Sigmoid colon (tissue), 7 donors: ENCODE results near the gene GPN3. TPM values are rescaled to one million over a fixed set of nuclear protein-coding genes. Genes with fewer than 3 reads are reported as not detected.
"Not testable (repeated sequence)": the region's sequence is repeated elsewhere in the genome, so short reads cannot be mapped to it uniquely, and the experiment has no call there.

Source experiments
- DNase-seq: peaks from one replicate; pipeline ENCODE4 v3.0.0-alpha.2; 2019
- H3K27ac ChIP-seq, 4 donors: fragments of 200-600 bp; sonication (generic); one replicate each; pipeline ENCODE4 v1.5.1; 2016 to 2019; ENCODE audit warnings: mild to moderate bottlenecking in 1 of 4
- H3K27me3 ChIP-seq, 3 donors: fragments of 200-600 bp; sonication (generic); one replicate each; pipeline ENCODE4 v1.5.1; 2019; ENCODE audit warnings: mild to moderate bottlenecking in 1 of 3
- H3K36me3 ChIP-seq, 4 donors: fragments of 200-600 bp; sonication (generic); one replicate each; pipeline ENCODE4 v1.5.1; 2016 to 2019
- H3K4me1 ChIP-seq, 4 donors: fragments of 200-600 bp; sonication (generic); one replicate each; pipeline ENCODE4 v1.5.1; 2017 to 2019
- H3K4me3 ChIP-seq, 4 donors: fragments of 200-600 bp; sonication (generic); one replicate each; pipeline ENCODE4 v1.5.1; 2017 to 2019; ENCODE audit warnings: mild to moderate bottlenecking in 2 of 4, moderate library complexity in 1 of 4
- H3K9me3 ChIP-seq, 4 donors: fragments of 200-600 bp in 3 of 4; sonication (generic) in 3 of 4; one replicate each; pipeline versions ENCODE4 v1.5.1 to v1.6.1; 2013 to 2019
- EP300 ChIP-seq, 4 donors: sonication (generic); formaldehyde crosslinking; IDR thresholded peaks; one replicate each; pipeline ENCODE4 v1.6.1; 2017; ENCODE audit warnings: antibody characterized with exemption in 4 of 4
- POLR2A ChIP-seq, 2 donors: fragments of 450-650 bp; IDR thresholded peaks; one replicate each; pipeline ENCODE4 v1.6.1; 2016; ENCODE audit warnings: antibody characterized with exemption in 2 of 2, mild to moderate bottlenecking in 2 of 2, moderate library complexity in 2 of 2
- POLR2AphosphoS5 ChIP-seq, 4 donors: sonication (generic); formaldehyde crosslinking; IDR thresholded peaks; one replicate each; pipeline ENCODE4 v1.6.1; 2017; ENCODE audit warnings: antibody characterized with exemption in 4 of 4
- WGBS, 2 donors: extraction: QIAGEN DNeasy Blood & Tissue Kit; methylation state at CpG; one replicate each; pipeline ENCODE4 v1.1.7; 2013; 5-methylcytosine and 5-hydroxymethylcytosine counted together
- intact Hi-C: fragments of 100-400 bp; cut with DNase I; formaldehyde crosslinking; loops from one replicate; pipeline ENCODE4 v1.15.1; 2023
- polyA plus RNA-seq, 3 donors: library from polyadenylated mRNA; stranded (reverse); fragments of 200-250 nt; gene quantifications; one replicate each; pipeline ENCODE4 v1.2.3, GENCODE V29; 2013
- total RNA-seq, 4 donors: library from RNA; depleted of rRNA; stranded (reverse); fragments of >200 nt; gene quantifications; one replicate each; pipeline ENCODE4 v1.1.0, GENCODE V29; 2016
- TF ChIP-seq, protein P1 (sequence below), 4 experiments: fragments of 450-650 bp in 3 of 4; fragments of 200-600 bp in 1 of 4; IDR thresholded peaks; one replicate each; pipeline ENCODE4 v1.5.1; 2016 to 2019; ENCODE audit warnings: antibody characterized with exemption in 4 of 4, mild to moderate bottlenecking in 3 of 4, moderate library complexity in 2 of 4
- donor health status: healthy with polysubstance abuse.
- donor health status: Bipolar disorder and iron deficiency.
- donor health status: healthy.

Gene GPN3
- total and polyA plus RNA-seq, 7 donors: 12.6 to 22.8 (median 17.3) TPM

DNA sequence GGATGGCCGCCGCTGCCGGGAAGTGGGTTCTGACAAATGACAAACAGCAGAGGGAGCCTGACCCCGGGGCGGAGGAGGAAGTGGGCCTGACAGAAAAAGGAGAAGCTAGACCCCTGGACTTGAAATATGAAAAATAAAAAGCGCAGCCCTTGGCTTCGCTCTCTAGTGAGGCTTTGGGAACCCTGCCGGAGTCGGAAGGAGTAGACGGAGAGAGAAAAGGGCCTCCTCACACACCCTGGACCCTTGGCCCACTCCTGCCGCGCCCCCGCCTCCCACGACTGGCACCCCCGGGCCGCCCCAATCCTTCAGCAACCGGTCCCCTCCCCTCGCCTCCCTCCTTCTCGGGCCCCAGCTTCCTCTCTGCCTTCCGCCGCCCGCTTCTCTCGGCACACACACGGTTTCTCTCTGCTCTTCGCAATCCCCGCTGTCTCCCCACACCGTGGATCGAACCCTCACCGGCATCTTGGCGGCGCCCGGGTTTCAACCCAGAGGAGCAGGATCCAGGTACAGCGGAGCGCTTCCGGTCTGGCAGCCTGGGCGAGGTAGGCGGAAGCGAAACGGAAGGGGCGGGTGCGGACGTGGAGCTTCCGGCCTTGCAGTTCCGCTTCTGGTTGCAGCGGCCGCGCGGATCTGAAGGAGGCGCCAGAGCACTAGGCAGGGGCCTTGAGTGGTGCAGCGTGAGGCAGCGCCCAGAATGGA, 18.1 kb downstream of the GPN3 start, which contains the start of gene ARPC3:
Gene ARPC3, minus strand, starts transcription at position 539 of the 699 bp plus-strand sequence. Its CDS starts 77 bp downstream, at position 462.
- DNase-seq: peak; percentile 97
- 0 to 1% methylated on average over 51 of the region's 51 CpGs for WGBS, 2 donors
- peaks cover 2 to 26% (median 20%) of the 10 kb centered on the region in 4 donors for H3K4me1 ChIP-seq
- peak within 1 kb of the TSS; percentile 90 to 93 (median 90) for H3K27ac ChIP-seq
- peak within 1 kb of the TSS; percentile 76 to 90 (median 82) for H3K4me3 ChIP-seq
- no peaks in the 10 kb centered on the region for H3K27me3 ChIP-seq
- H3K9me3 ChIP-seq: no peaks in the 10 kb centered on the region
- peaks cover 0 to 39% (median 5%) of the 10 kb centered on the region in 4 donors for H3K36me3 ChIP-seq
- intact Hi-C loops: loop anchor here (2.0 to 10.0 kb wide), 3 partner anchors 52 to 375 kb away; partner anchors contain the start of genes RAD9B and VPS29
- TF ChIP-seq EP300 (IDR thresholded peaks at IDR 0.05) (no peak), POLR2A (IDR thresholded peaks at IDR 0.05) (peak; percentile 17 to 56), POLR2AphosphoS5 (IDR thresholded peaks at IDR 0.05) (peak; percentile 63 to 85 (median 80))
- TF ChIP-seq, protein P1, sequence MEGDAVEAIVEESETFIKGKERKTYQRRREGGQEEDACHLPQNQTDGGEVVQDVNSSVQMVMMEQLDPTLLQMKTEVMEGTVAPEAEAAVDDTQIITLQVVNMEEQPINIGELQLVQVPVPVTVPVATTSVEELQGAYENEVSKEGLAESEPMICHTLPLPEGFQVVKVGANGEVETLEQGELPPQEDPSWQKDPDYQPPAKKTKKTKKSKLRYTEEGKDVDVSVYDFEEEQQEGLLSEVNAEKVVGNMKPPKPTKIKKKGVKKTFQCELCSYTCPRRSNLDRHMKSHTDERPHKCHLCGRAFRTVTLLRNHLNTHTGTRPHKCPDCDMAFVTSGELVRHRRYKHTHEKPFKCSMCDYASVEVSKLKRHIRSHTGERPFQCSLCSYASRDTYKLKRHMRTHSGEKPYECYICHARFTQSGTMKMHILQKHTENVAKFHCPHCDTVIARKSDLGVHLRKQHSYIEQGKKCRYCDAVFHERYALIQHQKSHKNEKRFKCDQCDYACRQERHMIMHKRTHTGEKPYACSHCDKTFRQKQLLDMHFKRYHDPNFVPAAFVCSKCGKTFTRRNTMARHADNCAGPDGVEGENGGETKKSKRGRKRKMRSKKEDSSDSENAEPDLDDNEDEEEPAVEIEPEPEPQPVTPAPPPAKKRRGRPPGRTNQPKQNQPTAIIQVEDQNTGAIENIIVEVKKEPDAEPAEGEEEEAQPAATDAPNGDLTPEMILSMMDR (IDR thresholded peaks at IDR 0.05): peak; percentile 79 to 91 (median 86)

DNA sequence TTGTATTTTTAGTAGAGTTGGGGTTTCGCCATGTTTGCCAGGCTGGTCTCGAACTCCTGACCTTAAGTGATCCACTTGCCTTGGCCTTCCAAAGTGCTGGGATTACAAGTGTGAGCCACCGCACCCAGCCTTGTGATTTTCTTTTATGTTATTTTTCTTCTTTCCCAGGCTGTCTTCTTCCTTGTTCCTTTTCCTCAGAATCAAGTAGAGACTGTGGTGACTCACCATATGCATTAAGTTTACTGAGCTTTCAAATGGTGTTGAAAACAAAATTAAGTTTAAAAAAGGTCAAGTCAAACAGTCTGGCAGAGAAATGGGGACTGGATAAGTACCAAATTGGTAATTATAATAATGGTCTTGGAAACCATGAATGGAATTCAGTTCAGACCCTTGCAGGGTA, 23.6 kb downstream of the GPN3 start:
- TF ChIP-seq POLR2AphosphoS5 (IDR thresholded peaks at IDR 0.05): no peak
- no peak for TF ChIP-seq EP300 (IDR thresholded peaks at IDR 0.05)
- no peak for TF ChIP-seq POLR2A (IDR thresholded peaks at IDR 0.05)
- TF ChIP-seq, protein P1 (IDR thresholded peaks at IDR 0.05): no peak
- no peaks in the 10 kb centered on the region for H3K9me3 ChIP-seq
- H3K36me3 ChIP-seq: peaks cover 8 to 64% (median 34%) of the 10 kb centered on the region in 4 donors
- DNase-seq: no peak
- H3K4me3 ChIP-seq: no peak overlapping the region
- H3K4me1 ChIP-seq: peaks cover 0 to 25% (median 20%) of the 10 kb centered on the region in 4 donors
- no peak overlapping the region for H3K27ac ChIP-seq
- intact Hi-C loops: no loop called here
- WGBS, 2 donors: 92 to 98% methylated on average over 3 of the region's 3 CpGs
- no peaks in the 10 kb centered on the region for H3K27me3 ChIP-seq

DNA sequence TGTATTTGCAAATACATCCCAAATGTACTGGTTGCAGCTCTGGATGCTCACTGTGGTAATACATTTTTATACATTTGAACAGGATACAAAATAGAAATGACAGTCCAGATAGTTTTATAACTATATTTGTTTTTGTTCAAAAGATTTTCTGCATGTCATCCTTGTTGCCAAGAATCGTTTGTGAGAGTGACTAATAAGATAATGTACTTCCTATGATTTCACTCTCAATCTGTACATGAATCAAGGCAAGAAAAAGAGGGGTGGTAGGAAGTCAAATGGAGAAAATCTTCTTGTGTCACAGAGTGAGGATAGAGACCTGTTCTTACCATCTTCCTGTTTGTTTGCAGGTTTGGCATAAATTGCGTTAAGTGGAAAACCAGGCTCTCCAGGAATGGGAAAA, 31.8 kb downstream of the GPN3 start:
- WGBS, 2 donors: 56 to 68% methylated on average over 2 of the region's 2 CpGs
- intact Hi-C loops: no loop called here
- no peaks in the 10 kb centered on the region for H3K9me3 ChIP-seq
- H3K4me1 ChIP-seq: peaks cover 0 to under 1% (median 0%) of the 10 kb centered on the region in 4 donors
- peaks cover 11 to 68% (median 46%) of the 10 kb centered on the region in 4 donors for H3K36me3 ChIP-seq
- H3K27ac ChIP-seq: no peak overlapping the region
- no peaks in the 10 kb centered on the region for H3K27me3 ChIP-seq
- TF ChIP-seq EP300 (IDR thresholded peaks at IDR 0.05) (no peak), POLR2AphosphoS5 (IDR thresholded peaks at IDR 0.05) (no peak), POLR2A (IDR thresholded peaks at IDR 0.05) (no peak)
- TF ChIP-seq, protein P1 (IDR thresholded peaks at IDR 0.05): no peak
- no peak overlapping the region for H3K4me3 ChIP-seq
- no peak for DNase-seq

DNA sequence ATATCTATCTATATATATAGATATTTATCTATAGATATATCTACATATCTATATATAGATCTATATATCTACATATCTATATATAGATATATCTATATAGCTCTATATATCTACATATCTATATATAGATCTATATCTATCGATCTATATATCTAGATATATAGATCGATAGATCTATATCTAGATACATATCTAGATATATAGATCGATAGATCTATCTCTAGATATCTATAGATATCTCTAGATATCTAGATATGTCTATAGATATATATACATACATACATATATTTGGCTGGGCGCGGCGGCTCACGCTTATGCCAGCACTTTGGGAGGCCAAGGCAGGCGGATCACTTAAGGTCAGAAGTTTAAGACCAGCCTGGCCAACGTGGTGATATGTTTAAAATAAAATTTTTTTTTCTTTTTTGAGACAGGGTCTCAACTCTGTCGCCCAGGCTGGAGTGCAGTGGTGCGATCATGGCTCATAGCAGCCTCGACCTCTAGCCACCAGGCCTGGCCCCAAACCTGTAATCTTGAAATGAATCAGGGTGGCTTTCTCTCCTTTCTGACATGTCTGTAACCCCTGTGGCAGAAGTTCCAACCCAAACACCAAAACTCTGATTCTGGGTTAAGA, 36.0 kb downstream of the GPN3 start:
- peak overlapping the region in 3 of 4 donors; percentile 60 to 71 (median 66) for H3K27ac ChIP-seq
- TF ChIP-seq EP300 (IDR thresholded peaks at IDR 0.05) (no peak), POLR2A (IDR thresholded peaks at IDR 0.05) (no peak), POLR2AphosphoS5 (IDR thresholded peaks at IDR 0.05) (no peak)
- TF ChIP-seq, protein P1 (IDR thresholded peaks at IDR 0.05): no peak
- intact Hi-C loops: loop anchor here (1.0 to 5.0 kb wide), 2 partner anchors 332 to 435 kb away; partner anchors contain the start of genes ANKRD13A and GIT2

DNA sequence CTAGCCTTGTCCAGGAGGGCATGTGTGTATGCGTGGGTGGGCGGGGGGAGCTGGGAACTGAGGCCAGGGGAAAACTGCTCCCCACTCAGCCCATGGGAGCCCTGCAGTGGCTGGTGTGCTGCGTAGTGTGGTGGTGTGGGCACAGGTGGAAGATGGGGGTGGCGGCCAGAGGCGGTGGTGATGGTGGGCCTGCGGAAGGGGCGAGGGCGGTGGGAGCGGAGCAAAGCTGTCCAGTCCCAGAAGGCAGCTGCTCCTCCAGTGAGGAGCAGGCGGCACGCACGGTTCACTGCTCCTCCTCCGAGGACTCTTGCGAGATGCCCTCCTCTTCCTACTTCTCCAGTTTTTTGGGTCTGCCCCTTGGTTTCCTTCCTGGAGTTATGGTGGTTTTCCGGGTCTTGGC, 38.4 kb downstream of the GPN3 start:
- intact Hi-C loops: loop anchor here (5.0 kb wide), 1 partner anchor 432 kb away; the partner anchor contains the start of genes ANKRD13A and GIT2
- not testable (repeated sequence) for H3K27ac ChIP-seq, DNase-seq, H3K27me3 ChIP-seq, H3K9me3 ChIP-seq, H3K36me3 ChIP-seq, H3K4me3 ChIP-seq, H3K4me1 ChIP-seq
- WGBS, 2 donors: 95% methylated on average over 15 of the region's 15 CpGs

More for the DNA sequence above, 36.0 kb downstream of the GPN3 start:
- Histone ChIP-seq H3K9me3 (no peaks in the 10 kb centered on the region), H3K27me3 (no peaks in the 10 kb centered on the region), H3K36me3 (peaks cover 0 to 29% (median 20%) of the 10 kb centered on the region in 4 donors), H3K4me1 (peaks cover 0 to 4% (median 0%) of the 10 kb centered on the region in 4 donors), H3K4me3 (peak overlapping the region; percentile 36 to 55 (median 48))
- DNase-seq: peak; percentile 41
- whole genome bisulfite sequencing, 2 donors: 79 to 87% methylated on average over 12 of the region's 12 CpGs
